Astrocyte (in vitro differentiated cells and primary cell): Measurements from ENCODE around the gene TMED6. TPM values are rescaled to one million over a fixed set of nuclear protein-coding genes. Genes with fewer than 3 reads are reported as not detected.
"Not testable (repeated sequence)": the region's sequence is repeated elsewhere in the genome, so short reads cannot be mapped to it uniquely, and the experiment has no call there.

Source experiments
- DNase-seq: peaks from one replicate; pipeline ENCODE4 v3.0.0-alpha.2; 2010; ENCODE audit warnings: low read depth
- FAIRE-seq: peaks from 2 replicates; lab custom pipeline; 2011; peaks lifted over from hg19 to GRCh38; lab: Jason Lieb, UNC
- H2AFZ ChIP-seq: 2 replicates; pipeline ENCODE4 v1.6.0; 2012; ENCODE audit warnings: low read depth, low read length, inconsistent platforms
- H3K27ac ChIP-seq: 2 replicates; pipeline ENCODE4 v1.5.1; 2011; ENCODE audit warnings: low read depth, low read length, inconsistent platforms
- H3K27me3 ChIP-seq: 2 replicates; pipeline ENCODE4 v1.6.0; 2011; ENCODE audit warnings: low read length, inconsistent platforms; ENCODE audit not compliant: insufficient read depth
- H3K36me3 ChIP-seq: 2 replicates; pipeline ENCODE4 v1.5.1; 2011; ENCODE audit warnings: low read length, inconsistent platforms; ENCODE audit not compliant: insufficient read depth
- H3K4me1 ChIP-seq: 2 replicates; pipeline ENCODE4 v1.5.1; 2011; ENCODE audit warnings: low read length, inconsistent platforms; ENCODE audit not compliant: insufficient read depth
- H3K4me2 ChIP-seq: 2 replicates; pipeline ENCODE4 v1.6.0; 2012; ENCODE audit warnings: low read length, inconsistent platforms
- H3K4me3 ChIP-seq: 2 replicates; pipeline ENCODE4 v1.5.1; 2011; ENCODE audit warnings: low read depth, mild to moderate bottlenecking, low read length, inconsistent platforms; ENCODE audit not compliant: insufficient read depth
- H3K79me2 ChIP-seq: 2 replicates; pipeline ENCODE4 v1.6.0; 2012; ENCODE audit warnings: mild to moderate bottlenecking, low read length, inconsistent platforms; ENCODE audit not compliant: insufficient read depth
- H3K9ac ChIP-seq: 2 replicates; pipeline ENCODE4 v1.6.0; 2012; ENCODE audit warnings: mild to moderate bottlenecking, low read length, inconsistent platforms
- H3K9me3 ChIP-seq: 2 replicates; pipeline ENCODE4 v1.5.1; 2012; ENCODE audit warnings: low read depth, mild to moderate bottlenecking, low read length, inconsistent platforms; ENCODE audit not compliant: insufficient read depth
- H4K20me1 ChIP-seq: 2 replicates; pipeline ENCODE4 v1.6.0; 2012; ENCODE audit warnings: low read length, inconsistent platforms; ENCODE audit not compliant: insufficient read depth
- H3K27ac Mint-ChIP-seq: one replicate; pipeline ENCODE4 v1.8.0; 2021; ENCODE audit warnings: mild to moderate bottlenecking, mixed read lengths; ENCODE audit not compliant: unreplicated experiment
- H3K27me3 Mint-ChIP-seq: one replicate; pipeline ENCODE4 v1.8.0; 2021; ENCODE audit warnings: low read depth, mixed read lengths; ENCODE audit not compliant: unreplicated experiment
- H3K36me3 Mint-ChIP-seq: one replicate; pipeline ENCODE4 v1.8.0; 2021; ENCODE audit warnings: low read depth, mixed read lengths; ENCODE audit not compliant: unreplicated experiment
- H3K4me1 Mint-ChIP-seq: one replicate; pipeline ENCODE4 v1.8.0; 2021; ENCODE audit warnings: low read depth, mixed read lengths; ENCODE audit not compliant: unreplicated experiment
- H3K4me3 Mint-ChIP-seq: one replicate; pipeline ENCODE4 v1.8.0; 2021; ENCODE audit warnings: mild to moderate bottlenecking, moderate library complexity, mixed read lengths; ENCODE audit not compliant: unreplicated experiment
- H3K9me3 Mint-ChIP-seq: one replicate; pipeline ENCODE4 v1.8.0; 2021; ENCODE audit warnings: mild to moderate bottlenecking, mixed read lengths; ENCODE audit not compliant: unreplicated experiment
- CTCF ChIP-seq: IDR thresholded peaks from 2 replicates; pipeline ENCODE4 v1.5.1; 2011; ENCODE audit warnings: low read depth, mild to moderate bottlenecking, inconsistent platforms, low read length, moderate library complexity; ENCODE audit not compliant: insufficient read depth
- EZH2 ChIP-seq: IDR thresholded peaks from 2 replicates; pipeline ENCODE4 v1.6.1; 2012; ENCODE audit warnings: mild to moderate bottlenecking, low read length, inconsistent platforms; ENCODE audit not compliant: insufficient read depth
- total RNA-seq: library from RNA; stranded (reverse); gene quantifications from 2 replicates; pipeline ENCODE4 v1.2.1, GENCODE V29; 2021

TMED6 gene
- total RNA-seq, 1 donor from 2014 or later, result 0.64 TPM

- Mint-ChIP-seq H3K4me3 (no peak overlapping the region), H3K9me3 (no peaks in the 10 kb centered on the region), H3K36me3 (peaks cover 11% of the 10 kb centered on the region), H3K27ac (no peak overlapping the region), H3K4me1 (peaks cover 3% of the 10 kb centered on the region), H3K27me3 (no peaks in the 10 kb centered on the region)
- no peak for FAIRE-seq
- no peak overlapping the region for H3K4me3 ChIP-seq
- H3K79me2 ChIP-seq, result no peaks in the 10 kb centered on the region
- H3K4me2 ChIP-seq, result no peak overlapping the region
- H3K9ac ChIP-seq, result no peak overlapping the region
- H3K27ac ChIP-seq, result no peak overlapping the region
- DNase-seq, result no peak
- H3K36me3 ChIP-seq, result peaks cover 10% of the 10 kb centered on the region
- no peak overlapping the region for H2AFZ ChIP-seq
- no peaks in the 10 kb centered on the region for H3K4me1 ChIP-seq
- no peak for TF ChIP-seq CTCF
- no peak for TF ChIP-seq EZH2
- no peaks in the 10 kb centered on the region for H3K9me3 ChIP-seq
- H4K20me1 ChIP-seq, result peaks cover 5% of the 10 kb centered on the region
- no peaks in the 10 kb centered on the region for H3K27me3 ChIP-seq
These were observed 53.3 kb downstream of the TMED6 start for GRCh38 chr16:69298261-69298660.

GRCh38 chr16:69296771-69297170, 54.8 kb downstream of the TMED6 start:
- not testable (repeated sequence) for H3K27me3 ChIP-seq, H3K4me3 ChIP-seq, H3K9me3 ChIP-seq, H3K4me2 ChIP-seq, H3K4me3 Mint-ChIP-seq, H3K4me1 Mint-ChIP-seq, H3K9ac ChIP-seq, H3K27ac ChIP-seq, DNase-seq, H3K36me3 Mint-ChIP-seq, H4K20me1 ChIP-seq, FAIRE-seq, H3K9me3 Mint-ChIP-seq, H3K27me3 Mint-ChIP-seq, H2AFZ ChIP-seq, H3K4me1 ChIP-seq, H3K79me2 ChIP-seq, H3K27ac Mint-ChIP-seq
- peaks cover 10% of the 10 kb centered on the region for H3K36me3 ChIP-seq

- Histone ChIP-seq H3K27ac (no peak overlapping the region), H3K4me3 (no peak overlapping the region), H2AFZ (no peak overlapping the region), H3K79me2 (no peaks in the 10 kb centered on the region), H3K27me3 (no peaks in the 10 kb centered on the region), H3K4me1 (no peaks in the 10 kb centered on the region), H3K9ac (no peak overlapping the region), H3K4me2 (no peak overlapping the region), H3K36me3 (no peaks in the 10 kb centered on the region), H4K20me1 (peaks cover 4% of the 10 kb centered on the region), H3K9me3 (no peaks in the 10 kb centered on the region)
- no peak for FAIRE-seq
- H3K36me3 Mint-ChIP-seq, result peaks cover 3% of the 10 kb centered on the region
- peaks cover 9% of the 10 kb centered on the region for H3K4me1 Mint-ChIP-seq
- no peaks in the 10 kb centered on the region for H3K27me3 Mint-ChIP-seq
- no peak for DNase-seq
- TF ChIP-seq CTCF, result no peak
- H3K4me3 Mint-ChIP-seq, result no peak overlapping the region
- H3K9me3 Mint-ChIP-seq, result no peaks in the 10 kb centered on the region
- no peak overlapping the region for H3K27ac Mint-ChIP-seq
These were observed 57.5 kb downstream of the TMED6 start for GRCh38 chr16:69294051-69294450.
